SK-MEL-5 (cell line): ENCODE results near the gene YTHDF1. TPM values are rescaled to one million over a fixed set of nuclear protein-coding genes. Genes with fewer than 3 reads are reported as not detected.

Experiments used
- DNase-seq: peaks from one replicate; pipeline ENCODE4 v3.0.0-alpha.2; 2016; ENCODE audit warnings: low read depth, low spot score
- in situ Hi-C: cut with HindIII; loops from 2 replicates; pipeline ENCODE4 v1.10.0; 2016; ENCODE audit warnings: low sequenced_read_pairs, high pct_unique_total_duplicates, low pct_unique_long_range_greater_than_20kb
- total RNA-seq: library from RNA; depleted of rRNA; stranded (reverse); fragments of >200 nt; shearing (Covaris generic); gene quantifications from 2 replicates; pipeline ENCODE4 v1.2.3, GENCODE V29; 2014

The YTHDF1 gene
- total RNA-seq, 1 experiment from 2014 or later = 31.8 TPM

- no peak for DNase-seq
- in situ Hi-C loops = no loop called here
These were observed 21.1 kb downstream of the YTHDF1 start for GRCh38 chr20:63194797-63195173.

- in situ Hi-C loops = no loop called here
- DNase-seq = no peak
These were observed 21.7 kb downstream of the YTHDF1 start for GRCh38 chr20:63194007-63194796.

GRCh38 chr20:63192721-63193120 is 23.2 kb downstream of the YTHDF1 start:
- DNase-seq = no peak
- in situ Hi-C loops = no loop called here

- no peak for DNase-seq
- in situ Hi-C loops = no loop called here
These were observed 24.5 kb downstream of the YTHDF1 start for GRCh38 chr20:63191400-63191799.

- in situ Hi-C loops = no loop called here
- DNase-seq = no peak
These were observed 25.1 kb downstream of the YTHDF1 start for GRCh38 chr20:63190828-63191227.

- in situ Hi-C loops = no loop called here
- no peak for DNase-seq
These were observed 25.9 kb downstream of the YTHDF1 start for GRCh38 chr20:63189846-63190559.

- no peak for DNase-seq
- in situ Hi-C loops = no loop called here
These were observed 26.6 kb downstream of the YTHDF1 start for GRCh38 chr20:63189322-63189642.

GRCh38 chr20:63188641-63189321 is 27.1 kb downstream of the YTHDF1 start:
- DNase-seq = no peak
- in situ Hi-C loops = no loop called here

- in situ Hi-C loops = no loop called here
- DNase-seq = no peak
These were observed 27.8 kb downstream of the YTHDF1 start for GRCh38 chr20:63188159-63188442.

- no peak for DNase-seq
- in situ Hi-C loops = no loop called here
These were observed 28.4 kb downstream of the YTHDF1 start for GRCh38 chr20:63187338-63188158.

- in situ Hi-C loops = no loop called here
- DNase-seq = no peak
These were observed 29.2 kb downstream of the YTHDF1 start for GRCh38 chr20:63186528-63187316.

GRCh38 chr20:63186084-63186483 is 29.8 kb downstream of the YTHDF1 start:
- in situ Hi-C loops = no loop called here
- no peak for DNase-seq

GRCh38 chr20:63185215-63185796 is 30.6 kb downstream of the YTHDF1 start:
- in situ Hi-C loops = no loop called here

GRCh38 chr20:63183422-63184146 is 32.3 kb downstream of the YTHDF1 start:
- DNase-seq = peak; percentile 57
- in situ Hi-C loops = no loop called here

More at GRCh38 chr20:63185215-63185796, 30.6 kb downstream of the YTHDF1 start:
- DNase-seq = no peak

- in situ Hi-C loops = no loop called here
- DNase-seq = no peak
These were observed 33.0 kb downstream of the YTHDF1 start for GRCh38 chr20:63182946-63183415.

- in situ Hi-C loops = no loop called here
- DNase-seq = no peak
These were observed 33.5 kb downstream of the YTHDF1 start for GRCh38 chr20:63182425-63182824.
